GM12892 (cell line): ENCODE data around the gene CORT.
"Not testable (repeated sequence)": the region's sequence is repeated elsewhere in the genome, so short reads cannot be mapped to it uniquely, and the experiment has no call there.

Experiments used
- DNase-seq: peaks from one replicate; pipeline ENCODE4 v3.0.0; 2011; ENCODE audit not compliant: insufficient read length
- FAIRE-seq: peaks from 2 replicates; lab custom pipeline; 2011; peaks lifted over from hg19 to GRCh38; lab: Jason Lieb, UNC
- POLR2A ChIP-seq: IDR thresholded peaks from 2 replicates; pipeline ENCODE4 v1.6.1; 2011; ENCODE audit warnings: low read depth, low read length, control low read depth
- POLR2AphosphoS5 ChIP-seq: IDR thresholded peaks from 2 replicates; pipeline ENCODE4 v1.6.1; 2011; ENCODE audit warnings: low read depth, low read length, control low read depth
- TAF1 ChIP-seq: IDR thresholded peaks from 2 replicates; pipeline ENCODE4 v1.6.1; 2011; ENCODE audit warnings: low read depth, mild to moderate bottlenecking, control low read depth, low read length, borderline replicate concordance

Gene CORT

GRCh38 chr1:10470043-10470442 lies 20.2 kb downstream of the CORT start:
- FAIRE-seq (no peak), DNase-seq (no peak)
- TF ChIP-seq POLR2AphosphoS5 = no peak
- no peak for TF ChIP-seq POLR2A
- no peak for TF ChIP-seq TAF1

GRCh38 chr1:10471411-10472219 lies 21.8 kb downstream of the CORT start:
- TF ChIP-seq TAF1 = no peak
- no peak for TF ChIP-seq POLR2A
- no peak for TF ChIP-seq POLR2AphosphoS5
- DNase-seq = no peak

DNA sequence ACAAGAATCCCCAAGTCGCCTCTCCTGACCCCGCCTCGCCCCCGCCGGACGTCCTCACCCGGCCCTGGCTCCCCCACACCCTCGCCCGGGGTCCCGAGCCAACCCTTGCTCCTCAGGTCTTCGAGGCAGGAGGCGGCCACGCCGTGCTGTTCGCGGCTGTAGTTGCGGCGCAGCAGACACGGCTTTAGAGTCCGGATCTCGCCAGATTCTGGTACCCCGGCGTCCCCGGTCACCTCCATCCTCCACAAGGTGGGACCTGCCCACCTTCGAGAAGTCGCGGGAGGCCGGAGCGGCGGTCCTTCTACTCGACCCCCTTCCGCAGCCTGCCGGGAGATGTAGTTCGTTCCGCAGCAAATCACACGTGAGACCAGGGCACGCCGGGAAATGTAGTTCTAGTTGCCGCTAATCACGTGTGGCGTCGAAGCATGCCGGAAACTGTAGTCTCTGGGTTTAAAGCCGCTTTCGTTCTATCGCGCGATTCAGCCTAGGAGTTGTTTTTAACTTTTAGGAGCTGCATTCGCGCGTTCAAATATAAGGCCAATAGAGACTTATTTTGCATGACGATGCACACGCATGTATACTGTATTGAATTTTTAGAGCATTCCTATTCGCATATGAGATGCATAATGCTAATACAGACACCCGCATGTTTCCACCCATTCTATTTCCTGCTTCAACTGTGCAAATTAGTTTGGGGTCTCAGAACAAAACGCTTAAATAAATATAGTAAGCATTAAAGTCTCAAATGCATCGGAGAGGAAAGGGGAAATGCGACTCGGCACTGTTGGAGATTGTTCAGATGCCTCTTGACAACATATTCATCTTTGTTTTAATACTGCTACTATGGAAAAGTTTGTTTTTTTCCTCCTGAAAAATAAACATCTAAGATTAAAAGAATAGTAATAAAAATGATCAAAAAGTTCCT lies 22.7 kb downstream of the CORT start, which contains the start of gene DFFA:
Gene DFFA (minus strand): TSS at position 310 of the 925 bp plus-strand sequence. CDS start 71 bp downstream, at position 239.
- DNase-seq (peak; percentile 89), FAIRE-seq (peak; percentile 96)
- TF ChIP-seq TAF1 (peak; percentile 8; the same call in 1 of the 2 replicates), POLR2A (peak; percentile 78), POLR2AphosphoS5 (peak; percentile 79)

More at GRCh38 chr1:10471411-10472219, 21.8 kb downstream of the CORT start:
- peak; percentile 24 for FAIRE-seq

- no peak for TF ChIP-seq TAF1
- no peak for TF ChIP-seq POLR2AphosphoS5
- TF ChIP-seq POLR2A = no peak
- DNase-seq (no peak), FAIRE-seq (no peak)
Measured at GRCh38 chr1:10473145-10473765, 23.4 kb downstream of the CORT start.

- not testable (repeated sequence) for FAIRE-seq, DNase-seq
Measured at GRCh38 chr1:10474309-10474612, 24.4 kb downstream of the CORT start.

DNA sequence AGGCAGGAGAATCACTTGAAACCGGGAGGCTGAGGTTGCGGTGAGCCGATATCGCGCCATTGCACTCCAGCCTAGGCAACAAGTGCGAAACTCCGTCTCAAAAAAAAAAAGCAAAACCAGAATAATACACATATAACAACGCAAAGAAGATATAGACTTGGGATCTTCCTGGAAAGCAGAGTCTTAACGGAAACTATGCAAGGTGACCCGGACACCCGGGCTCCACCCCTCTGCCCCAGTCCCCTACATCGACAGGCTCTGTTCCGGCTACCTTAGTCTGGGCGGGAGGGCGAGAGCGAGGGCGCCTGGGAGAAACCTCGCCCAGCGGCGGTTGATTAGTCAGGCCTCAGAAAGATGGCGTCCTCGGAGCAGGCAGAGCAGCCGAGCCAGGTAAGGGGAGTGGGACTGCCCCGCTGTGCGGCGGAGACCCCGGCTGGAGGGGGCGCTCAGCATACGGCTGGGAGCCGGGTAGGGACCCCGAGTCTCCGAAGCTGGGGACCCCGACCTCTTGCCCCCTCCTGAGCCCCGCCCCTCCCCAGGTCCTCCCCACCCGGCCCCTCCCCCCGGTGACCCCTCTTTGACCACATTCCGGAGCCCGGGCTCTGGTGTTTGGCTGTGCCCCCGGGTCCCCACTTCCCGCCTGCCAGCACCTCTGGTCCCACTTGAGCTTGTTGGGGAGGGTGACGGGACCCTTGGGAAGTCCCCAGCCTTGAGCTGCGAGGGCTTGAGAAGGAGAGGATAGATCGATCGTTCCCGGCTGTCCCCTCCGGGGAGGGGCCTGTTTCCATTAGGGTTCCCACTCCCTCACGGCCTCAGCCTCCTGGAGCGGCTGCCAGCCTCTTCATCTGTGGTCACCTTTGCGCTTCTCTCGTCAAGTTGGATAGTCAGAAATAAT lies 25.0 kb downstream of the CORT start, which contains the start of gene PEX14:
Gene PEX14 (plus strand): TSS at position 338 of the 895 bp plus-strand sequence. CDS start 17 bp downstream, at position 355.
- FAIRE-seq (peak; percentile 87), DNase-seq (peak; percentile 86)
- TF ChIP-seq POLR2A (peak; percentile 79), POLR2AphosphoS5 (peak; percentile 52; the same call in 1 of the 2 replicates), TAF1 (peak; percentile 82)

DNA sequence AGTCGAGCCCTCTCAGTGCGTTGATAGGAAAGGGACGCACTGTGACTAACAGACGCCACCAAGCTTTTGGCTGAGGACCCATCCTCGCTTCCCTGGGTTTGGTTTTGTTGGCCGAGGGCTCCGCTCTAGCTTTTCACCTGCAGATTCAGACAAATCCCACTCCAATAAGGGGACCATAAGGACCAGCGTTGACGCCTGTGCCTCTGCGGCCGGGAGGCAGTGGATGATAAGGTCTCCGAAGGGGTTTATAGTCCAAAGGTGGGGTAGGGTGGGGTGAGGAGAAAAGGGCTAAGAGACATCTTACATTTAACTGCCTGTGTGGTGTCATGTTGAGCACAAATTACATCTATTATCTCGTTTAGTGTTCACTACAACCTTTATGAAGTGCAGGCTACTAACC lies 25.7 kb downstream of the CORT start:
- FAIRE-seq = no peak
- TF ChIP-seq POLR2AphosphoS5 (no peak), POLR2A (no peak), TAF1 (no peak)
- no peak for DNase-seq

GRCh38 chr1:10479296-10479695 lies 29.5 kb downstream of the CORT start:
- DNase-seq (no peak), FAIRE-seq (no peak)
- TF ChIP-seq POLR2AphosphoS5 = no peak

DNA sequence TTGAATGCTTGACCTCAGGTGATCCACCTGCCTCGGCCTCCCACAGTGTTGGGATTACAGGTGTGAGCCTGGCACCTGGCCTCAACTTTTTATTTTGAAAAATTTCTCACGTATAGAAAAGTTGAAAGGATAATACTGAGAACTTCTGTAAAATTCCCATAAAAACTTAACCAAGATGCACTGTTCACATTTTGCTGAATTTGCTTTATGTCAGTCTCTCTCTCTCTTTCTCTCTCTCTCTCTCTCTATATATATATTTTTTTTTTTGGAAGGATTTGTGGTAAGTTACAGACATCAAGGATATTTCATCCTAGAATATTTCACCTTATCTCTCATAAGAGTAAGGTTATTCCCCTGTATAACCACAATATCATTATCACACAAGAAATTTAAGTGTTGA lies 30.8 kb downstream of the CORT start:
- TF ChIP-seq POLR2AphosphoS5 = no peak
- TF ChIP-seq POLR2A = no peak
- no peak for TF ChIP-seq TAF1
- FAIRE-seq (no peak), DNase-seq (no peak)

GRCh38 chr1:10484521-10484920 lies 34.7 kb downstream of the CORT start:
- FAIRE-seq (peak; percentile 42), DNase-seq (no peak)

More at GRCh38 chr1:10484521-10484920, 34.7 kb downstream of the CORT start:
- no peak for TF ChIP-seq POLR2A
- TF ChIP-seq TAF1 = no peak
- no peak for TF ChIP-seq POLR2AphosphoS5
